ENCODE results near the gene MUC2. TPM values are rescaled to one million over a fixed set of nuclear protein-coding genes. Genes with fewer than 3 reads are reported as not detected.

Gene MUC2
- total RNA-seq, 2 experiments from 2014 or later = not detected

- H3K4me2 ChIP-seq (ENCODE audit: low read length) = no peak overlapping the region
- no peak overlapping the region for H3K4me3 ChIP-seq (ENCODE audit: low read depth, low read length, poor library complexity, severe bottlenecking)
- no peaks in the 10 kb centered on the region for H3K4me1 ChIP-seq (ENCODE audit: insufficient read depth, low read length, poor library complexity, severe bottlenecking)
- no peaks in the 10 kb centered on the region for H3K9me2 ChIP-seq (ENCODE audit: insufficient read depth, low read length)
- TF ChIP-seq CTCF (conservative IDR thresholded peaks at IDR 0.05; ENCODE audit: low read length) (no peak), EZH2phosphoT487 (IDR thresholded peaks at IDR 0.05; ENCODE audit: borderline replicate concordance, low read depth, low read length) (no peak)
- no peak overlapping the region for H2AFZ ChIP-seq (ENCODE audit: low read length)
- H3K36me3 ChIP-seq (ENCODE audit: insufficient read depth, low read length) = no peaks in the 10 kb centered on the region
- no peaks in the 10 kb centered on the region for H3K79me2 ChIP-seq (ENCODE audit: insufficient read depth, low read depth, low read length)
- intact Hi-C loops (cut with micrococcal nuclease; ENCODE audit: unreplicated experiment) = no loop called here
- H3K27ac ChIP-seq (ENCODE audit: low read depth, low read length, poor library complexity, severe bottlenecking) = no peak overlapping the region
- no peaks in the 10 kb centered on the region for H4K20me1 ChIP-seq (ENCODE audit: insufficient read depth, low read length)
- no peak for DNase-seq (ENCODE audit: low spot score)
- BruUV-seq (replicated peaks) = no TSS peak
- ChIA-PET CTCF (ENCODE audit: unreplicated experiment) (no interaction called here), POLR2A (interaction anchor here (0.7 kb wide), 1 partner anchor 1423 kb away, joined by 4 read pairs; no protein-coding TSS in a partner anchor)
- 0 out of 2 replicates have a peak, but pooled peaks cover 4% of the 10 kb centered on the region for H3K9me3 ChIP-seq (ENCODE audit: low read length)
Measured at GRCh38 chr11:1103401-1104360, 29.0 kb downstream of the MUC2 start.

- POLR2A ChIA-PET = interaction anchor here (0.7 kb wide), 1 partner anchor 1422 kb away, joined by 4 read pairs; no protein-coding TSS in a partner anchor
- no peaks in the 10 kb centered on the region for H3K79me2 ChIP-seq (ENCODE audit: insufficient read depth, low read depth, low read length)
- no peak overlapping the region for H3K27ac ChIP-seq (ENCODE audit: low read depth, low read length, poor library complexity, severe bottlenecking)
- no peak overlapping the region for H3K4me2 ChIP-seq (ENCODE audit: low read length)
- no peaks in the 10 kb centered on the region for H3K4me1 ChIP-seq (ENCODE audit: insufficient read depth, low read length, poor library complexity, severe bottlenecking)
- no peaks in the 10 kb centered on the region for H4K20me1 ChIP-seq (ENCODE audit: insufficient read depth, low read length)
- H3K9me2 ChIP-seq (ENCODE audit: insufficient read depth, low read length) = no peaks in the 10 kb centered on the region
- no peaks in the 10 kb centered on the region for H3K36me3 ChIP-seq (ENCODE audit: insufficient read depth, low read length)
- 0 out of 2 replicates have a peak, but pooled peaks cover 1% of the 10 kb centered on the region for H3K9me3 ChIP-seq (ENCODE audit: low read length)
- TF ChIP-seq CTCF (conservative IDR thresholded peaks at IDR 0.05; ENCODE audit: low read length) = no peak
- CTCF ChIA-PET (ENCODE audit: unreplicated experiment) = no interaction called here
- no peak for DNase-seq (ENCODE audit: low spot score)
- intact Hi-C loops (cut with micrococcal nuclease; ENCODE audit: unreplicated experiment) = no loop called here
- BruUV-seq (replicated peaks) = no TSS peak
- no peak overlapping the region for H3K4me3 ChIP-seq (ENCODE audit: low read depth, low read length, poor library complexity, severe bottlenecking)
- no peak overlapping the region for H2AFZ ChIP-seq (ENCODE audit: low read length)
Measured at GRCh38 chr11:1104411-1105182, 29.9 kb downstream of the MUC2 start.
